Fibroblast of pulmonary artery (primary cell): Measurements from ENCODE around the gene DGCR6.
"Not testable (repeated sequence)": the region's sequence is repeated elsewhere in the genome, so short reads cannot be mapped to it uniquely, and the experiment has no call there.

ENCODE experiments used
- DNase-seq: peaks from one replicate; pipeline ENCODE4 v3.0.0-alpha.2; 2010; ENCODE audit warnings: low read depth
- H3K4me3 ChIP-seq: replicated peaks from 2 replicates; pipeline ENCODE4 v1.5.1; 2011; ENCODE audit warnings: low read depth, mild to moderate bottlenecking, control low read depth, low read length, moderate library complexity

Gene DGCR6

DNA sequence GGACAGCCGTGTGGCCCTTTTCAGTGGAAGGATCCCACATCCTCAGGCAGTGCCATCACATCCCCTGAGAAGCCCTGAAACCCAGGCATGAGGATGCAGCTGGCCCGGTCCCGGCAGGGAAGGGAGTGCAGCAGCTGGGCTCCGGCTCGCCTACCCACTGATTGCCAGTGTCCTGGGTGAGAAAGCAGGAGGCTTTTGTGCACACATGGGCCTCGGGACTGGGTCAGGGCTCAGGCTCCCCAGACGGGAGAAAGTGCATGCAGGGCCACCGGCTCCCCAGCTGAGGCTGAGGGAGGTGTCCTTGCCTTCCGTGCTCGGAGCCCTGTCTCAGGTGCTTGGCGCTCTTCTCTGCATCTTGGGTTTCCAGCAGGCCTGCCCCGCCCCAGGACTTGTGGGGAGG lies 53.6 kb downstream of the DGCR6 start:
- not testable (repeated sequence) for DNase-seq, H3K4me3 ChIP-seq

DNA sequence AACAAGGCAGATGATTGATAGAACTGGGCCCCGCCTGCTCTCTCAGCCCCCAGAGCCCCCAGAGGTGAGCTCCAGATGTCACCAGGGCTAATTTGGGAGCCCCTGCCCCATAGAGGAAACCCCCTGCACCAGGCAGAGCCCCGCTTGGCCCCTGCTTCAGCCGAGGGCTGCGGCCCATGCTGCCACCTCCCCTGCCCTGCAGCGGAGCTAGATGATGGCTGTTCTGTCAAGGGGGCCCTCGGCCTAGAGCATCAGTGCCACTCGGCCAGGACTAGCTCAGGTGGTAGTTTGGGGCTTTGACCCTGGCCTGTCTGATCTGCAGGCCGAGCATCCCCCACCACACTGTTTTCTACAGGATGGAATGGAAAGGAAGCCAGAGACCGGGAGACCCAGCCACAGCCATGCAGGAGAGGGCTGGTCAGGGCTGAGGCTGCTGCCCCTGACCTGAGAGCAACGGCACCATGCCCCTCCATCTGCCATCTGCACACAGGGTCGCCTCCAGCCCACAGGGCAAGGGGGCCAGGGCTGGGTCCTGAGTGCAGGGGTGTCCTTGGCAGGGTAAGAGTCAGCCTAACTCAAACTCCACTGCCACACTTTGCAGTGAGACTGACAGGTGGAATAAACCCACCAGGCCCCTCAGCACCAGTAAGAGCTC lies 54.2 kb downstream of the DGCR6 start:
- DNase-seq, H3K4me3 ChIP-seq: not testable (repeated sequence)

DNA sequence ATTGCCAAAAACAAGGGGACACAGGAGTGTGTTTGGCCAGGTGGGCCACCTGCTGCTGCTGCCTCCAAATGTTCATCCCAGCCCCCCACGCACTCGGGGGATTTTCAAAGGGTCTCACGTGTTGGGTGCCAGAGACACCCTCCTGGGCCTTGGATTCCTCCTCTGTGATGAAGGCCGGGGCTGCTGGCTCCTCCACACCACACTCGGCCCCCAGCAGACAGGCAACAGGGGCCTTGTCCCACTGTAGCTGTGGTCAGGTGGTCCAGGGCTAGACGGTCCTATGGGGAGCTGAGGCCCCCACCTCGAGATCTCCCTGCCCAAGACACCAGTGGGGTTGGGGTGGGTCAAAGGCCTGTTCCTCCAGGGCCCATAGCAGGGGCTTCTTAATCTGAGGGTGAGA lies 55.1 kb downstream of the DGCR6 start:
- not testable (repeated sequence) for DNase-seq, H3K4me3 ChIP-seq
